ENCODE data around the gene CACNA1B. TPM values are rescaled to one million over a fixed set of nuclear protein-coding genes. Genes with fewer than 3 reads are reported as not detected.

Gene CACNA1B
- total and polyA plus RNA-seq, 3 donors from 2014 or later, result 7.6 to 15.7 (median 11.0) TPM

DNA sequence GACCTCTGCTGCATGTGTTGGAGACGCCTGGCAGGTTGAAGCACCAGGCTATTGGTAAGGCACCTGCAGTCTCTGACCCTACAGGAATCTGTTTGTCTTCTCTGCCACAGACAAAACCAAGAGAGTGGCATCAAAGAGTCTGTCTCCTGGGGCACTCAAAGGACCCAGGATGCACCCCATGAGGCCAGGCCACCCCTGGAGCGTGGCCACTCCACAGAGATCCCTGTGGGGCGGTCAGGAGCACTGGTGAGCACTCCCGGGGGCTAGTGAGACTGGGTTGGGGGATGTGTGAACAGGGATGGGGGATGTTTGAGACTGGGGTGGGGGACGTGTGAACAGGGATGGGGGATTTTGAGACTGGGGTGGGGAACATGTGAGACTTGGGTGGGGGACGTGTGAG lies 240.3 kb downstream of the CACNA1B start:
- WGBS, 2 donors, result 80 to 84% methylated on average over 5 of the region's 6 CpGs
- Histone ChIP-seq H3K4me3 (no peak overlapping the region), H3K9me3 (no peaks in the 10 kb centered on the region), H3K27ac (no peak overlapping the region), H3K4me1 (peaks cover 4% of the 10 kb centered on the region), H3K36me3 (ENCODE audit: low read depth, missing control alignments) (no peaks in the 10 kb centered on the region), H3K27me3 (no peaks in the 10 kb centered on the region)
- intact Hi-C loops (cut with DNase I; ENCODE audit: low total_unique reads), result no loop called here
- TF ChIP-seq, protein P1, sequence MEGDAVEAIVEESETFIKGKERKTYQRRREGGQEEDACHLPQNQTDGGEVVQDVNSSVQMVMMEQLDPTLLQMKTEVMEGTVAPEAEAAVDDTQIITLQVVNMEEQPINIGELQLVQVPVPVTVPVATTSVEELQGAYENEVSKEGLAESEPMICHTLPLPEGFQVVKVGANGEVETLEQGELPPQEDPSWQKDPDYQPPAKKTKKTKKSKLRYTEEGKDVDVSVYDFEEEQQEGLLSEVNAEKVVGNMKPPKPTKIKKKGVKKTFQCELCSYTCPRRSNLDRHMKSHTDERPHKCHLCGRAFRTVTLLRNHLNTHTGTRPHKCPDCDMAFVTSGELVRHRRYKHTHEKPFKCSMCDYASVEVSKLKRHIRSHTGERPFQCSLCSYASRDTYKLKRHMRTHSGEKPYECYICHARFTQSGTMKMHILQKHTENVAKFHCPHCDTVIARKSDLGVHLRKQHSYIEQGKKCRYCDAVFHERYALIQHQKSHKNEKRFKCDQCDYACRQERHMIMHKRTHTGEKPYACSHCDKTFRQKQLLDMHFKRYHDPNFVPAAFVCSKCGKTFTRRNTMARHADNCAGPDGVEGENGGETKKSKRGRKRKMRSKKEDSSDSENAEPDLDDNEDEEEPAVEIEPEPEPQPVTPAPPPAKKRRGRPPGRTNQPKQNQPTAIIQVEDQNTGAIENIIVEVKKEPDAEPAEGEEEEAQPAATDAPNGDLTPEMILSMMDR (IDR thresholded peaks at IDR 0.05), result no peak
- TF ChIP-seq POLR2A (IDR thresholded peaks at IDR 0.05), result no peak
- DNase-seq, result no peak

DNA sequence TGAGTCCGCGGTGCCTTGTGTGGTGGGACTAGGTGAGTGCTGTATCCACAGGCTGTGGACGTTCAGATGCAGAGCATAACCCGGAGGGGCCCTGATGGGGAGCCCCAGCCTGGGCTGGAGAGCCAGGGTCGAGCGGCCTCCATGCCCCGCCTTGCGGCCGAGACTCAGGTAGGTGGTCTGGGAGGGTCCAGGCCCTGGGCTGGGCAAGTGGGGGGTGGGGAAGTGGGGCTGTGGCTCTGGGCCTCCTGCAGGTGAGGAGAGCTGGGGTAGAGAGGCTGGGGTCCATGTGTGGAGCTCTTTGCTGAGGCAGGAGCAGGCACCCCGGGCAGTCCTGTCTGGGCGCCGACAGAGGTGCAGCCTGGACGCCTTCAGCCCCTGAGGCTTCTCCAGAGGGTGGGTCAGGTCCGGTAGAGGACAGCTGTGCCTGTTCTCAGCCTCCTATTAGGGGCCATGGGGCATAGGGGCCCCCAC lies 241.1 kb downstream of the CACNA1B start:
- no peak overlapping the region for H3K4me3 ChIP-seq
- no peaks in the 10 kb centered on the region for H3K9me3 ChIP-seq
- DNase-seq, result no peak
- H3K27me3 ChIP-seq, result no peaks in the 10 kb centered on the region
- no peak for TF ChIP-seq POLR2A (IDR thresholded peaks at IDR 0.05)
- TF ChIP-seq, protein P1 (IDR thresholded peaks at IDR 0.05), result no peak
- intact Hi-C loops (cut with DNase I; ENCODE audit: low total_unique reads), result no loop called here
- H3K4me1 ChIP-seq, result peaks cover 4% of the 10 kb centered on the region
- H3K27ac ChIP-seq, result no peak overlapping the region
- H3K36me3 ChIP-seq (ENCODE audit: low read depth, missing control alignments), result no peaks in the 10 kb centered on the region
- WGBS, 2 donors, result 89 to 92% methylated on average over 11 to 14 of the region's 14 CpGs

DNA sequence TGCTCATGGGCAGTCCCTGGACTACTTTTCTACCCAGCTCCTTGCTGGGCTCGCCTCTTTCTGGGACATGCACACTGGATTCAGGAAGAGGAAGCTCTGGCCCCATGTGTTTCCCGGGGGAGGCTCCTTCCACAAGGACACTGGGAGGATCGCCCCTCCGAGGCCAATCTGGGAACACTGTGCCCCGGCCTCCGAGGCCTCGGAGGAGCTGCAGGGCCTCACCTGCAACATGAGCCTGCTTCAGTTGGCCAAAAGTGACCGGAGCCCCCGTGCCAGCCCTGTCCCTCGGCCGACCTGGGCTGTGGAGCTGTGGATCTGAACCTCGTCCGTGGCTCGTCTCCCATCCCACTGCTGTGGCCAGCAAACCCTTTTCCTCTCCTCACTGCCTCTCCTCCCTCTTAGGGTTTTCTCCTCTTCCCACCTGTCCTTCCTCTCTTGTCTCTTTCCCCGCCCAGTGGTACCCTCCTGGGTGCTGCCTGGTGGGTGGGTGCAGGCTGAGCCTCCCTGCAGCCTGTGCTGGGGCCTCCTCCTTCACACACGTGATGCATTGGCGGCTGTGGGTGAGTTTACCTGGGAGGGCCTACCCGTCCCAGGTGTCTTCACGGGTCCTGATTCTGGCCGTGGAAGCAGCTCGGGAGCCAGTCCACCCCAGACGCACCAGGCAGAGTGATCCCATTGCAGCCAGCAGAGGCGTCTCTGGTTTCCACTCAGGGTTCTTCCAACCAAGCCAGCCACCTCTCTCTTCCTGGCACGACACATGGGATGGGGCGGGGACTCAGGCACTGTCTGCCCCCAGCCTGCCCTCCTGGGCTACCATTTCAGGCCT lies 241.8 kb downstream of the CACNA1B start:
- H3K36me3 ChIP-seq (ENCODE audit: low read depth, missing control alignments), result no peaks in the 10 kb centered on the region
- 76 to 82% methylated on average over 25 of the region's 25 CpGs for WGBS, 2 donors
- no peak for DNase-seq
- TF ChIP-seq POLR2A (IDR thresholded peaks at IDR 0.05), result no peak
- TF ChIP-seq, protein P1 (IDR thresholded peaks at IDR 0.05), result no peak
- peaks cover 4% of the 10 kb centered on the region for H3K4me1 ChIP-seq
- no peak overlapping the region for H3K4me3 ChIP-seq
- intact Hi-C loops (cut with DNase I; ENCODE audit: low total_unique reads), result no loop called here
- no peak overlapping the region for H3K27ac ChIP-seq
- no peaks in the 10 kb centered on the region for H3K9me3 ChIP-seq
- H3K27me3 ChIP-seq, result no peaks in the 10 kb centered on the region

DNA sequence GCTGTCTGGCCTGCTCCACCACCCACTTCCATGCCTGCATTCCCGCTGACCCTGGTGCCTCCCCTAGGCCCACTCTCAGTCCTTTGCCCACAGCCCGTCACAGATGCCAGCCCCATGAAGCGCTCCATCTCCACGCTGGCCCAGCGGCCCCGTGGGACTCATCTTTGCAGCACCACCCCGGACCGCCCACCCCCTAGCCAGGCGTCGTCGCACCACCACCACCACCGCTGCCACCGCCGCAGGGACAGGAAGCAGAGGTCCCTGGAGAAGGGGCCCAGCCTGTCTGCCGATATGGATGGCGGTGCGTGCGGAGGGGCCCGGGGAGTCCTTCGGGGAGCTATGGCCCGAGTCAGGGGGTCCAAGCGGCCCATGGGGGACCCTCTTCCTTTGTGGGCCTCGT lies 242.5 kb downstream of the CACNA1B start:
- 94 to 99% methylated on average over 21 to 23 of the region's 23 CpGs for WGBS, 2 donors
- no peak overlapping the region for H3K27ac ChIP-seq
- H3K9me3 ChIP-seq, result no peaks in the 10 kb centered on the region
- DNase-seq, result no peak
- H3K27me3 ChIP-seq, result no peaks in the 10 kb centered on the region
- TF ChIP-seq, protein P1 (IDR thresholded peaks at IDR 0.05), result no peak
- TF ChIP-seq POLR2A (IDR thresholded peaks at IDR 0.05), result no peak
- H3K4me3 ChIP-seq, result no peak overlapping the region
- intact Hi-C loops (cut with DNase I; ENCODE audit: low total_unique reads), result no loop called here
- peaks cover 4% of the 10 kb centered on the region for H3K4me1 ChIP-seq
- no peaks in the 10 kb centered on the region for H3K36me3 ChIP-seq (ENCODE audit: low read depth, missing control alignments)

All from testis (tissue), 3 donors.